Left renal cortex interstitium (tissue), 4 donors: ENCODE data around the gene KRTAP12-1. TPM values are rescaled to one million over a fixed set of nuclear protein-coding genes. Genes with fewer than 3 reads are reported as not detected.
"Not testable (repeated sequence)": the region's sequence is repeated elsewhere in the genome, so short reads cannot be mapped to it uniquely, and the experiment has no call there.

Source experiments
- DNase-seq, 4 donors: peaks; one replicate each; pipeline ENCODE4 v3.0.0-alpha.2; 2013; ENCODE audit warnings: low read depth in 4 of 4, low spot score in 2 of 4, missing footprints in 1 of 4
- polyA plus RNA-seq, 4 donors: library from polyadenylated mRNA; unstranded; fragments of 120-200 nt; gene quantifications; one replicate each; pipeline ENCODE4 v1.2.1, GENCODE V29; 2013; ENCODE audit not compliant: insufficient read length in 4 of 4

KRTAP12-1 gene
- polyA plus RNA-seq, 4 donors: not detected

GRCh38 chr21:44699502-44700001, 17.6 kb upstream of the KRTAP12-1 start:
- no peak for DNase-seq

GRCh38 chr21:44697811-44698734, 16.1 kb upstream of the KRTAP12-1 start:
- no peak for DNase-seq

- not testable (repeated sequence) for DNase-seq
Measured at GRCh38 chr21:44697172-44697810, 15.3 kb upstream of the KRTAP12-1 start, which contains the start of gene KRTAP10-12. Gene KRTAP10-12, plus strand, starts transcription at chr21:44697172. Its CDS starts 30 bp downstream, at chr21:44697202.

GRCh38 chr21:44696572-44696971, 14.6 kb upstream of the KRTAP12-1 start:
- no peak for DNase-seq

GRCh38 chr21:44695641-44696040, 13.7 kb upstream of the KRTAP12-1 start:
- DNase-seq: no peak

GRCh38 chr21:44695184-44695583, 13.2 kb upstream of the KRTAP12-1 start:
- DNase-seq: no peak

- no peak for DNase-seq
Measured at GRCh38 chr21:44694776-44695175, 12.8 kb upstream of the KRTAP12-1 start.

GRCh38 chr21:44692798-44693512, 11.0 kb upstream of the KRTAP12-1 start:
- no peak for DNase-seq

- no peak for DNase-seq
Measured at GRCh38 chr21:44691686-44692085, 9.7 kb upstream of the KRTAP12-1 start.

- DNase-seq: not testable (repeated sequence)
Measured at GRCh38 chr21:44689740-44690139, 7.8 kb upstream of the KRTAP12-1 start.

- no peak for DNase-seq
Measured at GRCh38 chr21:44687671-44688070, 5.7 kb upstream of the KRTAP12-1 start.

- no peak for DNase-seq
Measured at GRCh38 chr21:44686843-44687561, 5.0 kb upstream of the KRTAP12-1 start.

- no peak for DNase-seq
Measured at GRCh38 chr21:44686000-44686781, 4.2 kb upstream of the KRTAP12-1 start.

GRCh38 chr21:44685050-44685449, 3.1 kb upstream of the KRTAP12-1 start:
- DNase-seq: not testable (repeated sequence)

- DNase-seq: no peak
Measured at GRCh38 chr21:44684483-44684882, 2.5 kb upstream of the KRTAP12-1 start.

GRCh38 chr21:44684077-44684476, 2.1 kb upstream of the KRTAP12-1 start:
- DNase-seq: no peak

- DNase-seq: no peak
Measured at GRCh38 chr21:44682580-44683151, 703 bp upstream of the KRTAP12-1 start.

- no peak for DNase-seq
Measured at GRCh38 chr21:44681152-44681551, 811 bp downstream of the KRTAP12-1 start.

GRCh38 chr21:44677881-44678280, 4.1 kb downstream of the KRTAP12-1 start:
- no peak for DNase-seq
